DMS53 (cell line): Measurements from ENCODE around the gene ATG5.
A peak's percentile ranks its signal among the peaks of the same experiment; 100 is the strongest.

Experiments used
- DNase-seq: peaks from one replicate; lab custom pipeline; 2025; lab: John Stamatoyannopoulos, UW

Gene ATG5

GRCh38 chr6:106325336-106326178, at the start of gene ATG5:
TSS of gene ATG5 (minus strand) at chr6:106325760. CDS start at chr6:106316208, 9,552 bp downstream.
- peak; percentile 99 for DNase-seq

GRCh38 chr6:106373502-106374239, 48.1 kb upstream of the ATG5 start:
- DNase-seq, result no peak

- no peak for DNase-seq
Measured at GRCh38 chr6:106372838-106373501, 47.4 kb upstream of the ATG5 start.

- DNase-seq, result no peak
Measured at GRCh38 chr6:106370639-106371038, 45.1 kb upstream of the ATG5 start.

GRCh38 chr6:106369739-106370138, 44.2 kb upstream of the ATG5 start:
- no peak for DNase-seq

- no peak for DNase-seq
Measured at GRCh38 chr6:106363401-106364138, 38.0 kb upstream of the ATG5 start.

GRCh38 chr6:106360989-106361430, 35.5 kb upstream of the ATG5 start:
- peak; percentile 65 for DNase-seq

- DNase-seq, result peak; percentile 88
Measured at GRCh38 chr6:106360410-106360988, 34.9 kb upstream of the ATG5 start, which contains the start of gene CRYBG1. TSS of gene CRYBG1 (plus strand) at chr6:106360717. CDS start at chr6:106360909, 192 bp downstream.

GRCh38 chr6:106359959-106360409, 34.4 kb upstream of the ATG5 start:
- DNase-seq, result no peak

GRCh38 chr6:106356378-106356777, 30.8 kb upstream of the ATG5 start:
- DNase-seq, result no peak

GRCh38 chr6:106347219-106347618, 21.7 kb upstream of the ATG5 start:
- DNase-seq, result peak; percentile 22

- DNase-seq, result peak; percentile 79
Measured at GRCh38 chr6:106339334-106340029, 13.9 kb upstream of the ATG5 start.

GRCh38 chr6:106334646-106335448, 9.3 kb upstream of the ATG5 start:
- DNase-seq, result peak; percentile 88

GRCh38 chr6:106324726-106325335, 729 bp downstream of the ATG5 start:
- no peak for DNase-seq

- no peak for DNase-seq
Measured at GRCh38 chr6:106321940-106322339, 3.6 kb downstream of the ATG5 start.

GRCh38 chr6:106318851-106319250, 6.7 kb downstream of the ATG5 start:
- DNase-seq, result no peak

GRCh38 chr6:106318061-106318460, 7.5 kb downstream of the ATG5 start:
- DNase-seq, result no peak

- DNase-seq, result peak; percentile 3
Measured at GRCh38 chr6:106316375-106316766, 9.2 kb downstream of the ATG5 start.

- peak; percentile 68 for DNase-seq
Measured at GRCh38 chr6:106315765-106316374, 9.7 kb downstream of the ATG5 start.
